GM12891 (cell line): ENCODE data around the gene EIF4B.

Experiments used
- PAX5 ChIP-seq: IDR thresholded peaks from 2 replicates; pipeline ENCODE4 v1.6.1; 2011; ENCODE audit warnings: low read length, moderate library complexity, mild to moderate bottlenecking; ENCODE audit not compliant: insufficient read depth, severe bottlenecking
- POLR2A ChIP-seq: IDR thresholded peaks from 2 replicates; pipeline ENCODE4 v1.6.1; 2011; ENCODE audit warnings: low read depth, low read length, control low read depth
- POLR2AphosphoS5 ChIP-seq: IDR thresholded peaks from 2 replicates; pipeline ENCODE4 v1.6.1; 2011; ENCODE audit warnings: low read depth, low read length, control low read depth
- SPI1 ChIP-seq: IDR thresholded peaks from 2 replicates; pipeline ENCODE4 v1.6.1; 2011; ENCODE audit warnings: low read depth, low read length, control low read depth
- TAF1 ChIP-seq: IDR thresholded peaks from 2 replicates; pipeline ENCODE4 v1.6.1; 2011; ENCODE audit warnings: low read depth, low read length, control low read depth

DNA sequence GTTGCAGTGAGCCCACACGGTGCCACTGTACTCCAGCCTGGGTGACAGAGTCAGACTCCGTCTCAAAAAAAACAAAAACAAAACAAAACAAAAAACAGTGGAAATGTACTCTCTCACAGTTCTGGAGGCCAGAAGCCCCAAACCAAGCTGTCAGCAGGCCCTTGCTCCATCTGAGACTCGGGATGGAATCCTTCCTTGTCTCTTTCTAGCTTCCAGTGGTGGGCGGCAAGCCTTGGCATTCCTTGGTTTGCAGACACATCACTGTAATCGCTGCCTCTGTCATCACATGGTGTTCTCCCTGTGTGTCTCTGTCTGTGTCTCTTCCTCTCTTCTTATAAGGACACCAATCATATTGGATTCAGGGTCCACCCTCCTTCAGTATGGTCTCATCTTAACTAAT is 50.0 kb downstream of the EIF4B start:
- no peak for TF ChIP-seq TAF1
- TF ChIP-seq POLR2AphosphoS5 = no peak
- no peak for TF ChIP-seq POLR2A
- no peak for TF ChIP-seq SPI1
- TF ChIP-seq PAX5 = no peak
